ENCODE data around the gene MCOLN2.
A peak's percentile ranks its signal among the peaks of the same experiment; 100 is the strongest.

Gene MCOLN2

GRCh38 chr1:84956655-84957054 is 40.3 kb downstream of the MCOLN2 start:
- H3K4me1 ChIP-seq (ENCODE audit: control insufficient read depth, insufficient read depth, low read length), result no peaks in the 10 kb centered on the region
- TF ChIP-seq ZNF707 (tag by site-specific recombination; IDR thresholded peaks at IDR 0.05) (no peak), REST (tag by site-specific recombination; IDR thresholded peaks at IDR 0.05) (peak; percentile 63)
- H3K9me3 ChIP-seq (ENCODE audit: control insufficient read depth, insufficient read depth, low read depth, low read length), result no peaks in the 10 kb centered on the region
- no peak overlapping the region for H3K4me3 ChIP-seq (ENCODE audit: low read depth, low read length)
- ChIA-PET CTCF (interaction anchor here (0.9 to 5.2 kb wide), 4 partner anchors 10 to 298 kb away, joined by 3 to 59 read pairs (median 6); no protein-coding TSS in a partner anchor), POLR2A (no interaction called here)
- H3K27ac ChIP-seq (ENCODE audit: extremely low read depth, low read depth, low read length), result no peak overlapping the region
- H3K36me3 ChIP-seq (ENCODE audit: control insufficient read depth in 2 of 2, insufficient read depth in 1 of 2, low read length in 2 of 2), result peaks cover 0 to 12% of the 10 kb centered on the region in 2 experiments; a peak in 2 of 3 replicates

GRCh38 chr1:84956097-84956496 is 40.8 kb downstream of the MCOLN2 start:
- CTCF ChIA-PET, result interaction anchor here (0.9 to 5.2 kb wide), 2 partner anchors 11 to 299 kb away, joined by 3 to 59 read pairs; no protein-coding TSS in a partner anchor

GRCh38 chr1:84949664-84950063 is 47.2 kb downstream of the MCOLN2 start:
- H3K27ac ChIP-seq (ENCODE audit: extremely low read depth, low read depth, low read length), result no peak overlapping the region
- no peak for TF ChIP-seq ZNF610 (tag by site-specific recombination; IDR thresholded peaks at IDR 0.05; ENCODE audit: borderline replicate concordance)
- no peak for TF ChIP-seq ZNF544 (tag by site-specific recombination; IDR thresholded peaks at IDR 0.05)
- TF ChIP-seq ZSCAN23 (tag by site-specific recombination; IDR thresholded peaks at IDR 0.05), result no peak
- peak; percentile 90 for TF ChIP-seq SETDB1 (IDR thresholded peaks at IDR 0.05; ENCODE audit: insufficient read length, low read length)
- TF ChIP-seq ZNF580 (tag by site-specific recombination; IDR thresholded peaks at IDR 0.05), result no peak
- TF ChIP-seq ZNF510 (tag by site-specific recombination; IDR thresholded peaks at IDR 0.05; ENCODE audit: insufficient replicate concordance), result peak; percentile 60
- TF ChIP-seq KLF7 (tag by site-specific recombination; IDR thresholded peaks at IDR 0.05; ENCODE audit: borderline replicate concordance), result no peak
- TF ChIP-seq ZNF341 (tag by site-specific recombination; IDR thresholded peaks at IDR 0.05; ENCODE audit: low read depth), result no peak
- TF ChIP-seq SP3 (tag by site-specific recombination; IDR thresholded peaks at IDR 0.05), result no peak
- TF ChIP-seq ZNF214 (tag by site-specific recombination; IDR thresholded peaks at IDR 0.05; ENCODE audit: borderline replicate concordance), result no peak
- no peak for TF ChIP-seq ZNF704 (tag by site-specific recombination; IDR thresholded peaks at IDR 0.05)
- TF ChIP-seq REPIN1 (tag by site-specific recombination; IDR thresholded peaks at IDR 0.05; ENCODE audit: low read depth), result no peak
- TF ChIP-seq ZNF354C (tag by site-specific recombination; IDR thresholded peaks at IDR 0.05; ENCODE audit: borderline replicate concordance, low read depth), result no peak
- no peak for TF ChIP-seq ZNF169 (tag by site-specific recombination; IDR thresholded peaks at IDR 0.05)
- no peak for TF ChIP-seq ZSCAN30 (tag by site-specific recombination; IDR thresholded peaks at IDR 0.05)
- no peak for TF ChIP-seq ZBTB44 (tag by site-specific recombination; IDR thresholded peaks at IDR 0.05)
- ChIA-PET CTCF (interaction anchor here (0.7 to 9.8 kb wide), 3 partner anchors 14 to 516 kb away, joined by 3 to 206 read pairs (median 5); partner anchors contain the start of genes C1orf52 and DDAH1), POLR2A (no interaction called here)
- H3K4me3 ChIP-seq (ENCODE audit: low read depth, low read length), result no peak overlapping the region
- H3K36me3 ChIP-seq (ENCODE audit: control insufficient read depth in 2 of 2, insufficient read depth in 1 of 2, low read length in 2 of 2), result peaks cover 0 to 14% of the 10 kb centered on the region in 2 experiments; a peak in 2 of 3 replicates
- no peaks in the 10 kb centered on the region for H3K4me1 ChIP-seq (ENCODE audit: control insufficient read depth, insufficient read depth, low read length)
- H3K9me3 ChIP-seq (ENCODE audit: control insufficient read depth, insufficient read depth, low read depth, low read length), result no peaks in the 10 kb centered on the region

More at GRCh38 chr1:84956097-84956496, 40.8 kb downstream of the MCOLN2 start:
- no peak overlapping the region for H3K4me3 ChIP-seq (ENCODE audit: low read depth, low read length)
- H3K9me3 ChIP-seq (ENCODE audit: control insufficient read depth, insufficient read depth, low read depth, low read length), result no peaks in the 10 kb centered on the region
- H3K36me3 ChIP-seq (ENCODE audit: control insufficient read depth in 2 of 2, insufficient read depth in 1 of 2, low read length in 2 of 2), result peaks cover 0 to 16% of the 10 kb centered on the region in 2 experiments; a peak in 2 of 3 replicates
- TF ChIP-seq KLF7 (tag by site-specific recombination; IDR thresholded peaks at IDR 0.05; ENCODE audit: borderline replicate concordance), result no peak
- TF ChIP-seq KLF9 (tag by site-specific recombination; IDR thresholded peaks at IDR 0.05; ENCODE audit: low read depth), result no peak
- no peak for TF ChIP-seq PATZ1 (tag by site-specific recombination; IDR thresholded peaks at IDR 0.05)
- H3K4me1 ChIP-seq (ENCODE audit: control insufficient read depth, insufficient read depth, low read length), result no peaks in the 10 kb centered on the region
- H3K27ac ChIP-seq (ENCODE audit: extremely low read depth, low read depth, low read length), result no peak overlapping the region
- POLR2A ChIA-PET, result no interaction called here

Measured in HEK293 (cell line).